Posterior cingulate gyrus (tissue), 11 donors: ENCODE data around the gene CECR2.
A peak's percentile ranks its signal among the peaks of the same experiment; 100 is the strongest.

Source experiments
- DNase-seq, 10 donors: peaks; one replicate each; pipeline versions ENCODE4 v3.0.0 to v3.0.0-alpha.2; 2020 to 2021; ENCODE audit warnings: mixed read lengths in 3 of 10
- intact Hi-C: fragments of 100-400 bp; cut with DNase I; formaldehyde crosslinking; loops from one replicate; pipeline ENCODE4 v1.15.1; 2023

The CECR2 gene

GRCh38 chr22:17438026-17438425, 68.8 kb downstream of the CECR2 start:
- no peak for DNase-seq
- intact Hi-C loops, result loop anchor here (5.0 kb wide), 1 partner anchor 71 kb away; the partner anchor contains the start of gene CECR2

GRCh38 chr22:17441326-17441725, 72.1 kb downstream of the CECR2 start:
- intact Hi-C loops, result loop anchor here (10.0 kb wide), 1 partner anchor 53 kb away; no protein-coding TSS in a partner anchor
- no peak for DNase-seq

- intact Hi-C loops, result loop anchor here (10.0 kb wide), 1 partner anchor 51 kb away; no protein-coding TSS in a partner anchor
- no peak for DNase-seq
These were observed 74.3 kb downstream of the CECR2 start for GRCh38 chr22:17443405-17444203.

- intact Hi-C loops, result loop anchor here (10.0 kb wide), 1 partner anchor 51 kb away; no protein-coding TSS in a partner anchor
- DNase-seq, result no peak
These were observed 74.9 kb downstream of the CECR2 start for GRCh38 chr22:17444204-17444504.

- intact Hi-C loops, result loop anchor here (10.0 kb wide), 1 partner anchor 48 kb away; no protein-coding TSS in a partner anchor
These were observed 77.4 kb downstream of the CECR2 start for GRCh38 chr22:17446698-17447097.

GRCh38 chr22:17451316-17451715, 82.1 kb downstream of the CECR2 start:
- no peak for DNase-seq
- intact Hi-C loops, result no loop called here

More at GRCh38 chr22:17446698-17447097, 77.4 kb downstream of the CECR2 start:
- no peak for DNase-seq

GRCh38 chr22:17460895-17461294, 91.6 kb downstream of the CECR2 start:
- intact Hi-C loops, result no loop called here
- DNase-seq, result no peak

GRCh38 chr22:17470880-17471500, 101.7 kb downstream of the CECR2 start:
- intact Hi-C loops, result no loop called here
- no peak for DNase-seq

- peak in 1 of 10 donors; percentile 20 for DNase-seq
- intact Hi-C loops, result no loop called here
These were observed 102.8 kb downstream of the CECR2 start for GRCh38 chr22:17471886-17472535.

- intact Hi-C loops, result no loop called here
These were observed 103.7 kb downstream of the CECR2 start for GRCh38 chr22:17472932-17473331.

GRCh38 chr22:17475318-17476230, 106.3 kb downstream of the CECR2 start:
- peak in 1 of 10 donors; percentile 39 for DNase-seq
- intact Hi-C loops, result no loop called here

More at GRCh38 chr22:17472932-17473331, 103.7 kb downstream of the CECR2 start:
- DNase-seq, result peak in 1 of 10 donors; percentile 59

GRCh38 chr22:17476838-17477237, 107.6 kb downstream of the CECR2 start:
- no peak for DNase-seq
- intact Hi-C loops, result no loop called here

- DNase-seq, result no peak
- intact Hi-C loops, result no loop called here
These were observed 108.2 kb downstream of the CECR2 start for GRCh38 chr22:17477391-17477833.

- intact Hi-C loops, result no loop called here
- DNase-seq, result no peak
These were observed 109.9 kb downstream of the CECR2 start for GRCh38 chr22:17479135-17479534.

- no peak for DNase-seq
- intact Hi-C loops, result no loop called here
These were observed 112.2 kb downstream of the CECR2 start for GRCh38 chr22:17481424-17481823.

GRCh38 chr22:17483688-17484372, 114.6 kb downstream of the CECR2 start:
- intact Hi-C loops, result no loop called here
- DNase-seq, result no peak

GRCh38 chr22:17484608-17485007, 115.3 kb downstream of the CECR2 start:
- intact Hi-C loops, result no loop called here
- no peak for DNase-seq

GRCh38 chr22:17486313-17486712, 117.1 kb downstream of the CECR2 start:
- peak in 3 of 10 donors; percentile 38 to 78 (median 56) for DNase-seq
- intact Hi-C loops, result no loop called here

GRCh38 chr22:17486719-17487118, 117.5 kb downstream of the CECR2 start:
- DNase-seq, result peak in 1 of 10 donors; percentile 69
- intact Hi-C loops, result no loop called here
